Activated naive CD4-positive, alpha-beta T cell treated with Interleukin-2 at 50 U/mL for 16 hours (primary cell): ENCODE measurements around the gene COLGALT1.
A peak's percentile ranks its signal among the peaks of the same experiment; 100 is the strongest.
"Not testable (repeated sequence)": the region's sequence is repeated elsewhere in the genome, so short reads cannot be mapped to it uniquely, and the experiment has no call there.

ENCODE experiments used
- DNase-seq: peaks from one replicate; pipeline ENCODE4 v3.0.0-alpha.2; 2020

Gene COLGALT1

GRCh38 chr19:17555480-17555928, at the start of gene COLGALT1:
Gene COLGALT1 (plus strand): TSS chr19:17555649. CDS start chr19:17555714, 65 bp downstream.
- peak; percentile 99 for DNase-seq

- DNase-seq: no peak
Observed at GRCh38 chr19:17506745-17507144, 48.7 kb upstream of the COLGALT1 start.

GRCh38 chr19:17508558-17508933, 46.9 kb upstream of the COLGALT1 start:
- DNase-seq: not testable (repeated sequence)

- no peak for DNase-seq
Observed at GRCh38 chr19:17510220-17510993, 45.0 kb upstream of the COLGALT1 start.

- peak; percentile 85 for DNase-seq
Observed at GRCh38 chr19:17511724-17512573, 43.5 kb upstream of the COLGALT1 start.

GRCh38 chr19:17512574-17512939, 42.9 kb upstream of the COLGALT1 start:
- no peak for DNase-seq

GRCh38 chr19:17515408-17516149, 39.9 kb upstream of the COLGALT1 start:
- no peak for DNase-seq

- no peak for DNase-seq
Observed at GRCh38 chr19:17517898-17518297, 37.6 kb upstream of the COLGALT1 start.

- DNase-seq: not testable (repeated sequence)
Observed at GRCh38 chr19:17518654-17519053, 36.8 kb upstream of the COLGALT1 start.

GRCh38 chr19:17519967-17520366, 35.5 kb upstream of the COLGALT1 start:
- no peak for DNase-seq

- DNase-seq: no peak
Observed at GRCh38 chr19:17520865-17521264, 34.6 kb upstream of the COLGALT1 start.

- DNase-seq: peak; percentile 41
Observed at GRCh38 chr19:17522988-17523872, 32.2 kb upstream of the COLGALT1 start.

- no peak for DNase-seq
Observed at GRCh38 chr19:17524651-17525050, 30.8 kb upstream of the COLGALT1 start.

GRCh38 chr19:17525141-17525540, 30.3 kb upstream of the COLGALT1 start:
- no peak for DNase-seq

- DNase-seq: no peak
Observed at GRCh38 chr19:17526922-17527321, 28.5 kb upstream of the COLGALT1 start.

GRCh38 chr19:17527326-17527725, 28.1 kb upstream of the COLGALT1 start:
- no peak for DNase-seq

- DNase-seq: no peak
Observed at GRCh38 chr19:17528610-17529009, 26.8 kb upstream of the COLGALT1 start.

- DNase-seq: no peak
Observed at GRCh38 chr19:17529239-17530158, 25.9 kb upstream of the COLGALT1 start.

GRCh38 chr19:17530586-17530985, 24.9 kb upstream of the COLGALT1 start:
- DNase-seq: no peak

GRCh38 chr19:17532116-17532515, 23.3 kb upstream of the COLGALT1 start:
- no peak for DNase-seq

GRCh38 chr19:17532557-17532956, 22.9 kb upstream of the COLGALT1 start:
- DNase-seq: no peak
